Prostate gland (tissue), 2 donors: ENCODE results near the gene THSD7A.

Experiments used
- POLR2A ChIP-seq: fragments of 450-650 bp; IDR thresholded peaks from one replicate; pipeline ENCODE4 v1.6.1; 2016; ENCODE audit warnings: antibody characterized with exemption, mild to moderate bottlenecking
- POLR2AphosphoS5 ChIP-seq: sonication (generic); formaldehyde crosslinking; IDR thresholded peaks from one replicate; pipeline ENCODE4 v1.6.1; 2017; ENCODE audit warnings: antibody characterized with exemption
- TF ChIP-seq, protein P1 (sequence below), 4 experiments: fragments of 200-600 bp in 2 of 4; fragments of 450-650 bp in 2 of 4; sonication (generic) in 2 of 4; IDR thresholded peaks; 1 replicate in 3 of 4; 2 replicates in 1 of 4; pipeline ENCODE4 v1.5.1; 2016 to 2019; ENCODE audit warnings: antibody characterized with exemption in 4 of 4, mild to moderate bottlenecking in 2 of 4, moderate library complexity in 2 of 4

- TF ChIP-seq POLR2A = no peak
- TF ChIP-seq, protein P1, sequence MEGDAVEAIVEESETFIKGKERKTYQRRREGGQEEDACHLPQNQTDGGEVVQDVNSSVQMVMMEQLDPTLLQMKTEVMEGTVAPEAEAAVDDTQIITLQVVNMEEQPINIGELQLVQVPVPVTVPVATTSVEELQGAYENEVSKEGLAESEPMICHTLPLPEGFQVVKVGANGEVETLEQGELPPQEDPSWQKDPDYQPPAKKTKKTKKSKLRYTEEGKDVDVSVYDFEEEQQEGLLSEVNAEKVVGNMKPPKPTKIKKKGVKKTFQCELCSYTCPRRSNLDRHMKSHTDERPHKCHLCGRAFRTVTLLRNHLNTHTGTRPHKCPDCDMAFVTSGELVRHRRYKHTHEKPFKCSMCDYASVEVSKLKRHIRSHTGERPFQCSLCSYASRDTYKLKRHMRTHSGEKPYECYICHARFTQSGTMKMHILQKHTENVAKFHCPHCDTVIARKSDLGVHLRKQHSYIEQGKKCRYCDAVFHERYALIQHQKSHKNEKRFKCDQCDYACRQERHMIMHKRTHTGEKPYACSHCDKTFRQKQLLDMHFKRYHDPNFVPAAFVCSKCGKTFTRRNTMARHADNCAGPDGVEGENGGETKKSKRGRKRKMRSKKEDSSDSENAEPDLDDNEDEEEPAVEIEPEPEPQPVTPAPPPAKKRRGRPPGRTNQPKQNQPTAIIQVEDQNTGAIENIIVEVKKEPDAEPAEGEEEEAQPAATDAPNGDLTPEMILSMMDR (IDR thresholded peaks at IDR 0.05) = no peak
- no peak for TF ChIP-seq POLR2AphosphoS5
Observed at GRCh38 chr7:11447106-11447505, 384.9 kb downstream of the THSD7A start.
